ENCODE measurements around the gene FIGNL2.

DNA sequence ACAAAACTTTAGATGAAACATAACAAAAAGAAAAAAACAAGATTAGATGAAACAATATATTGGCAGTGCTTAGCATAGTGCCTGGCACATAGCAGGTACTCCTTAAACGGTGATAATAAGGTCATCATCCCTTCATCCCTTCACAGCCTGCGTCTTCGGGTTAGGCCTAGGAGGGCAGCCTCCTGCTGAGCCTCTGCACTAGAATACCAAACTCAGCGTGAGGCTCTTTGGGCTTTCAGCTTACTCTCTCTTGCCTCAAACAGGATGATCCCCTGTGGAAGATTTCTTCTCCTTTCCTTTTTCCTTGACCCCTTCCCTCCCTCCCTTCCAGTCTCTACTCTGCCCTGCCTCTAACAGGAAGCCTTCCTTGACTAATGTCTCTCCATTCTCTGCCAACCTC, 14.4 kb upstream of the FIGNL2 start:
- TF ChIP-seq, protein P1, sequence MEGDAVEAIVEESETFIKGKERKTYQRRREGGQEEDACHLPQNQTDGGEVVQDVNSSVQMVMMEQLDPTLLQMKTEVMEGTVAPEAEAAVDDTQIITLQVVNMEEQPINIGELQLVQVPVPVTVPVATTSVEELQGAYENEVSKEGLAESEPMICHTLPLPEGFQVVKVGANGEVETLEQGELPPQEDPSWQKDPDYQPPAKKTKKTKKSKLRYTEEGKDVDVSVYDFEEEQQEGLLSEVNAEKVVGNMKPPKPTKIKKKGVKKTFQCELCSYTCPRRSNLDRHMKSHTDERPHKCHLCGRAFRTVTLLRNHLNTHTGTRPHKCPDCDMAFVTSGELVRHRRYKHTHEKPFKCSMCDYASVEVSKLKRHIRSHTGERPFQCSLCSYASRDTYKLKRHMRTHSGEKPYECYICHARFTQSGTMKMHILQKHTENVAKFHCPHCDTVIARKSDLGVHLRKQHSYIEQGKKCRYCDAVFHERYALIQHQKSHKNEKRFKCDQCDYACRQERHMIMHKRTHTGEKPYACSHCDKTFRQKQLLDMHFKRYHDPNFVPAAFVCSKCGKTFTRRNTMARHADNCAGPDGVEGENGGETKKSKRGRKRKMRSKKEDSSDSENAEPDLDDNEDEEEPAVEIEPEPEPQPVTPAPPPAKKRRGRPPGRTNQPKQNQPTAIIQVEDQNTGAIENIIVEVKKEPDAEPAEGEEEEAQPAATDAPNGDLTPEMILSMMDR (IDR thresholded peaks at IDR 0.05 in 4 of 5, conservative IDR thresholded peaks at IDR 0.05 in 1 of 5) = no peak
- TF ChIP-seq POLR2A (IDR thresholded peaks at IDR 0.05) = no peak
